GM21360 (cell line): ENCODE results near the gene PACRG.
"Not testable (repeated sequence)": the region's sequence is repeated elsewhere in the genome, so short reads cannot be mapped to it uniquely, and the experiment has no call there.

Source experiments
- ATAC-seq: cut with Tn5 transposase; IDR thresholded peaks from one replicate; pipeline ENCODE4 v1.9.1; 2021; ENCODE audit warnings: mild to moderate bottlenecking, moderate library complexity; ENCODE audit not compliant: unreplicated experiment

Gene PACRG

GRCh38 chr6:162727322-162728182, at the start of gene PACRG, which contains the start of gene PRKN:
Gene PACRG, plus strand, starts transcription at chr6:162727974.
Gene PRKN, minus strand, starts transcription at chr6:162727766.
- peak; percentile 99 for ATAC-seq

GRCh38 chr6:162678896-162679295, 48.9 kb upstream of the PACRG start:
- ATAC-seq = not testable (repeated sequence)

GRCh38 chr6:162679681-162680080, 48.1 kb upstream of the PACRG start:
- no peak for ATAC-seq

- ATAC-seq = no peak
Observed at GRCh38 chr6:162680367-162680766, 47.4 kb upstream of the PACRG start.

GRCh38 chr6:162680871-162681270, 46.9 kb upstream of the PACRG start:
- no peak for ATAC-seq

- ATAC-seq = no peak
Observed at GRCh38 chr6:162681447-162681846, 46.3 kb upstream of the PACRG start.

GRCh38 chr6:162683135-162683534, 44.6 kb upstream of the PACRG start:
- no peak for ATAC-seq

- no peak for ATAC-seq
Observed at GRCh38 chr6:162684052-162684451, 43.7 kb upstream of the PACRG start.

- ATAC-seq = no peak
Observed at GRCh38 chr6:162684961-162685360, 42.8 kb upstream of the PACRG start.

- ATAC-seq = no peak
Observed at GRCh38 chr6:162685586-162685985, 42.2 kb upstream of the PACRG start.

GRCh38 chr6:162688751-162689345, 38.9 kb upstream of the PACRG start:
- no peak for ATAC-seq

GRCh38 chr6:162690158-162690557, 37.6 kb upstream of the PACRG start:
- ATAC-seq = no peak

- ATAC-seq = no peak
Observed at GRCh38 chr6:162697872-162698403, 29.8 kb upstream of the PACRG start.

GRCh38 chr6:162698440-162698839, 29.3 kb upstream of the PACRG start:
- ATAC-seq = no peak

GRCh38 chr6:162699961-162700360, 27.8 kb upstream of the PACRG start:
- ATAC-seq = no peak

- ATAC-seq = no peak
Observed at GRCh38 chr6:162700966-162701365, 26.8 kb upstream of the PACRG start.

- no peak for ATAC-seq
Observed at GRCh38 chr6:162701551-162701950, 26.2 kb upstream of the PACRG start.

- no peak for ATAC-seq
Observed at GRCh38 chr6:162702446-162702845, 25.3 kb upstream of the PACRG start.

GRCh38 chr6:162704001-162704400, 23.8 kb upstream of the PACRG start:
- no peak for ATAC-seq

GRCh38 chr6:162705736-162706135, 22.0 kb upstream of the PACRG start:
- no peak for ATAC-seq

- no peak for ATAC-seq
Observed at GRCh38 chr6:162706232-162706631, 21.5 kb upstream of the PACRG start.

- no peak for ATAC-seq
Observed at GRCh38 chr6:162708971-162709370, 18.8 kb upstream of the PACRG start.
